ENCODE results near the gene NPHP4.

NPHP4 gene

GRCh38 chr1:5949085-5949760, 43.0 kb downstream of the NPHP4 start:
- Histone ChIP-seq H3K9me3 (ENCODE audit: control insufficient read depth, low read depth, low read length) (no peaks in the 10 kb centered on the region), H3K27ac (ENCODE audit: low read length) (no peak overlapping the region), H3K4me1 (ENCODE audit: control insufficient read depth, low read depth, low read length) (no peaks in the 10 kb centered on the region), H3K27me3 (ENCODE audit: control insufficient read depth, insufficient read depth, low read length) (no peaks in the 10 kb centered on the region), H3K36me3 (ENCODE audit: control insufficient read depth, low read depth, low read length) (peaks cover 5% of the 10 kb centered on the region), H3K9ac (ENCODE audit: low read length) (no peak overlapping the region), H3K4me3 (ENCODE audit: low read length) (no peak overlapping the region)

GRCh38 chr1:5948681-5949005, 43.6 kb downstream of the NPHP4 start:
- H3K27ac ChIP-seq (ENCODE audit: low read length) = no peak overlapping the region
- H3K4me3 ChIP-seq (ENCODE audit: low read length) = no peak overlapping the region
- no peaks in the 10 kb centered on the region for H3K4me1 ChIP-seq (ENCODE audit: control insufficient read depth, low read depth, low read length)
- H3K27me3 ChIP-seq (ENCODE audit: control insufficient read depth, insufficient read depth, low read length) = no peaks in the 10 kb centered on the region
- peaks cover 5% of the 10 kb centered on the region for H3K36me3 ChIP-seq (ENCODE audit: control insufficient read depth, low read depth, low read length)
- H3K9me3 ChIP-seq (ENCODE audit: control insufficient read depth, low read depth, low read length) = no peaks in the 10 kb centered on the region
- no peak overlapping the region for H3K9ac ChIP-seq (ENCODE audit: low read length)

DNA sequence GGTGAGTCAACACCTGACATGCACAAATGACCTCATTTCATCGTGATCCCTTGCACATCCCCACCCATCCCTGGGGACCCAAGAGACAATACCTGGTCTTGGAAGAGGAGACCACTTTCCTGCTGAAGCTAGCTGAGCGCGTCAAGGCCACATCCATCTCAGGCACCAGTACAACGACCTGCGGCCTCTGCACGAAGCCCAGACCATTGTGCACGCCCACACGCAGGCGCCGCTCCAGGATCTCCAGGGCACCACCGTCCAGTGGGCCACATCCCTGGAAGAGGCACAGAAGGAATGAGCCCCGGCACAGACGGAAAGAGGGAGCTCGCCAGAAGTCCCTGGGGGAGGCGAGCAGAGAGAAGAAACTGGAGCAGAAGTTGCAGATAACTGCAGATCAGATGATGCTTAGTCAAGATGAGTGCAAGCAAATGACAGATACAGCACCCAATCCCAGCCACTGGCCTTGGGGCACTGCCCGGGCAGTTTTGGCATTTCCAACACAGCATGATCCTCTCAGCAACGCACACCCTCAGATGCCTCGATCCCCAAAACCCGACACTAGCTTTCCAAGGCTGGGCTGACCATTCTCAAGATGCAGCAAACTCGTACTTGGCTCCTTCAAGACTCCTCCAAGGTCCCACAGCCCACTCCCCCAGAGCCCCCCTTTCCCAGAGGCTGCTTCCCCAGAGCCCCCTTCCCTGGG, 44.1 kb downstream of the NPHP4 start:
- Histone ChIP-seq H3K4me3 (ENCODE audit: low read length) (no peak overlapping the region), H3K9ac (ENCODE audit: low read length) (no peak overlapping the region), H3K27ac (ENCODE audit: low read length) (no peak overlapping the region), H3K4me1 (ENCODE audit: control insufficient read depth, low read depth, low read length) (no peaks in the 10 kb centered on the region), H3K36me3 (ENCODE audit: control insufficient read depth, low read depth, low read length) (peaks cover 5% of the 10 kb centered on the region), H3K27me3 (ENCODE audit: control insufficient read depth, insufficient read depth, low read length) (no peaks in the 10 kb centered on the region), H3K9me3 (ENCODE audit: control insufficient read depth, low read depth, low read length) (no peaks in the 10 kb centered on the region)

DNA sequence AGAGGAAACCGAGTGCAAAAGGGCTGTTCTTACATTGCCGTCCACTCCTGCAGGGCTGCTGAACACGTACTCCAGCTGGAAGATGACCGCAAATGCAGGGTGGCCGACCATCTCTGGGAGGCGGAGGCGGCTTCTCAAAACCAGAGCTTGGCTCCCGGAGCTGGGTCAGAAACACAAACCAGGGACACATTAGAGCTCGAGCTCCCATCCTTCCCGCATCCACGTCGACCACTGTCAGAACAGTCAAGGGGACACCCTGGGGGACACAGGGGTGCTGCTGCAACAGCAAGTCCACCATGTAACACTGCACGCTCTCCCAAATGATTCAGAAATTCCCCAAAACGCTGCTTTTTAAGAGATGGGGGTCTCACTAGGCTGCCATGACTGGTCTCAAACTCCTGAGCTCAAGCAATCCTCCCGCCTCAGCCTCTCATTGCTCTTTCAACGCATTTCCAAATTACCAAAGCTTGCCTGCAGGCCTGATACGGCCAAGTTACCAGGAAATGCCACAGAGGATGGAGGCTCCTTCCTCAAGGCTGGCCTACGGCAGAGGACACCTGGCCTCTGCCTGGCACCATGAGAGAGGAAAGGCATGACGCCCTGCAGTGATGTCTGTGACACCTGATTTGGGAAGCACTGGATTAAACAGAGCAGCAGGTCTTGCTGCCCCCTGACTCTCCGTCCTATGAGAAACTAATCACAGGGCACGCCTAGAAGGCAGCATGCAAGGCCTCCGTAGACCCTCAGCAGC, 45.0 kb downstream of the NPHP4 start:
- Histone ChIP-seq H3K9me3 (ENCODE audit: control insufficient read depth, low read depth, low read length) (no peaks in the 10 kb centered on the region), H3K4me1 (ENCODE audit: control insufficient read depth, low read depth, low read length) (no peaks in the 10 kb centered on the region), H3K27ac (ENCODE audit: low read length) (no peak overlapping the region), H3K9ac (ENCODE audit: low read length) (no peak overlapping the region), H3K36me3 (ENCODE audit: control insufficient read depth, low read depth, low read length) (peaks cover 5% of the 10 kb centered on the region), H3K27me3 (ENCODE audit: control insufficient read depth, insufficient read depth, low read length) (no peaks in the 10 kb centered on the region), H3K4me3 (ENCODE audit: low read length) (no peak overlapping the region)

- H3K9me3 ChIP-seq (ENCODE audit: control insufficient read depth, low read depth, low read length) = no peaks in the 10 kb centered on the region
- no peak overlapping the region for H3K4me3 ChIP-seq (ENCODE audit: low read length)
- no peak overlapping the region for H3K27ac ChIP-seq (ENCODE audit: low read length)
- H3K36me3 ChIP-seq (ENCODE audit: control insufficient read depth, low read depth, low read length) = peaks cover 5% of the 10 kb centered on the region
- no peak overlapping the region for H3K9ac ChIP-seq (ENCODE audit: low read length)
- H3K27me3 ChIP-seq (ENCODE audit: control insufficient read depth, insufficient read depth, low read length) = no peaks in the 10 kb centered on the region
- no peaks in the 10 kb centered on the region for H3K4me1 ChIP-seq (ENCODE audit: control insufficient read depth, low read depth, low read length)
Measured at GRCh38 chr1:5945445-5945844, 46.8 kb downstream of the NPHP4 start.

- Histone ChIP-seq H3K27me3 (ENCODE audit: control insufficient read depth, insufficient read depth, low read length) (no peaks in the 10 kb centered on the region), H3K9ac (ENCODE audit: low read length) (no peak overlapping the region), H3K4me3 (ENCODE audit: low read length) (no peak overlapping the region), H3K27ac (ENCODE audit: low read length) (no peak overlapping the region), H3K36me3 (ENCODE audit: control insufficient read depth, low read depth, low read length) (peaks cover 5% of the 10 kb centered on the region), H3K9me3 (ENCODE audit: control insufficient read depth, low read depth, low read length) (no peaks in the 10 kb centered on the region), H3K4me1 (ENCODE audit: control insufficient read depth, low read depth, low read length) (peaks cover 2% of the 10 kb centered on the region)
Measured at GRCh38 chr1:5944843-5945167, 47.4 kb downstream of the NPHP4 start.

GRCh38 chr1:5944154-5944842, 47.9 kb downstream of the NPHP4 start:
- Histone ChIP-seq H3K9me3 (ENCODE audit: control insufficient read depth, low read depth, low read length) (no peaks in the 10 kb centered on the region), H3K9ac (ENCODE audit: low read length) (no peak overlapping the region), H3K4me3 (ENCODE audit: low read length) (no peak overlapping the region), H3K27ac (ENCODE audit: low read length) (no peak overlapping the region), H3K27me3 (ENCODE audit: control insufficient read depth, insufficient read depth, low read length) (no peaks in the 10 kb centered on the region), H3K36me3 (ENCODE audit: control insufficient read depth, low read depth, low read length) (peaks cover 5% of the 10 kb centered on the region), H3K4me1 (ENCODE audit: control insufficient read depth, low read depth, low read length) (peaks cover 3% of the 10 kb centered on the region)

GRCh38 chr1:5943343-5944124, 48.7 kb downstream of the NPHP4 start:
- peaks cover 3% of the 10 kb centered on the region for H3K4me1 ChIP-seq (ENCODE audit: control insufficient read depth, low read depth, low read length)
- H3K4me3 ChIP-seq (ENCODE audit: low read length) = no peak overlapping the region
- H3K9me3 ChIP-seq (ENCODE audit: control insufficient read depth, low read depth, low read length) = no peaks in the 10 kb centered on the region
- H3K9ac ChIP-seq (ENCODE audit: low read length) = no peak overlapping the region
- H3K27ac ChIP-seq (ENCODE audit: low read length) = no peak overlapping the region
- H3K36me3 ChIP-seq (ENCODE audit: control insufficient read depth, low read depth, low read length) = peaks cover 5% of the 10 kb centered on the region
- no peaks in the 10 kb centered on the region for H3K27me3 ChIP-seq (ENCODE audit: control insufficient read depth, insufficient read depth, low read length)

GRCh38 chr1:5941671-5942070, 50.6 kb downstream of the NPHP4 start:
- Histone ChIP-seq H3K36me3 (ENCODE audit: control insufficient read depth, low read depth, low read length) (peaks cover 5% of the 10 kb centered on the region), H3K27me3 (ENCODE audit: control insufficient read depth, insufficient read depth, low read length) (no peaks in the 10 kb centered on the region)

GRCh38 chr1:5940723-5941407, 51.4 kb downstream of the NPHP4 start:
- Histone ChIP-seq H3K9ac (ENCODE audit: low read length) (no peak overlapping the region), H3K27ac (ENCODE audit: low read length) (no peak overlapping the region), H3K27me3 (ENCODE audit: control insufficient read depth, insufficient read depth, low read length) (no peaks in the 10 kb centered on the region), H3K4me1 (ENCODE audit: control insufficient read depth, low read depth, low read length) (peaks cover 3% of the 10 kb centered on the region), H3K36me3 (ENCODE audit: control insufficient read depth, low read depth, low read length) (no peaks in the 10 kb centered on the region), H3K4me3 (ENCODE audit: low read length) (no peak overlapping the region), H3K9me3 (ENCODE audit: control insufficient read depth, low read depth, low read length) (no peaks in the 10 kb centered on the region)

More at GRCh38 chr1:5941671-5942070, 50.6 kb downstream of the NPHP4 start:
- Histone ChIP-seq H3K9me3 (ENCODE audit: control insufficient read depth, low read depth, low read length) (no peaks in the 10 kb centered on the region), H3K4me1 (ENCODE audit: control insufficient read depth, low read depth, low read length) (peaks cover 3% of the 10 kb centered on the region), H3K9ac (ENCODE audit: low read length) (no peak overlapping the region), H3K27ac (ENCODE audit: low read length) (no peak overlapping the region), H3K4me3 (ENCODE audit: low read length) (no peak overlapping the region)

Data from iPS-18a (cell line).